RCC 7860 (cell line): Measurements from ENCODE around the gene PARP12.

Experiments
- DNase-seq: peaks from one replicate; pipeline ENCODE4 v3.0.0-alpha.2; 2015; ENCODE audit warnings: low spot score
- FAIRE-seq: peaks from 2 replicates; lab custom pipeline; 2012; peaks lifted over from hg19 to GRCh38; lab: Jason Lieb, UNC

PARP12 gene

GRCh38 chr7:140060243-140060630 is 2.5 kb downstream of the PARP12 start:
- peak; percentile 31 for DNase-seq

GRCh38 chr7:140059273-140060242 is 3.2 kb downstream of the PARP12 start:
- peak; percentile 92 for FAIRE-seq
- peak; percentile 94 for DNase-seq

More at GRCh38 chr7:140060243-140060630, 2.5 kb downstream of the PARP12 start:
- peak; percentile 18 for FAIRE-seq

GRCh38 chr7:140058517-140058916 is 4.2 kb downstream of the PARP12 start:
- FAIRE-seq (no peak), DNase-seq (no peak)

GRCh38 chr7:140057143-140057535 is 5.6 kb downstream of the PARP12 start:
- DNase-seq (no peak), FAIRE-seq (no peak)

- DNase-seq (no peak), FAIRE-seq (no peak)
Observed at GRCh38 chr7:140056431-140057142, 6.2 kb downstream of the PARP12 start.

GRCh38 chr7:140055833-140056232 is 6.9 kb downstream of the PARP12 start:
- FAIRE-seq (no peak), DNase-seq (no peak)

- no peak for FAIRE-seq
- DNase-seq, result no peak
Observed at GRCh38 chr7:140054751-140055150, 8.0 kb downstream of the PARP12 start.

GRCh38 chr7:140053812-140054539 is 8.8 kb downstream of the PARP12 start:
- no peak for FAIRE-seq

GRCh38 chr7:140051820-140052219 is 10.9 kb downstream of the PARP12 start:
- DNase-seq (no peak), FAIRE-seq (no peak)

More at GRCh38 chr7:140053812-140054539, 8.8 kb downstream of the PARP12 start:
- no peak for DNase-seq

GRCh38 chr7:140050100-140050499 is 12.7 kb downstream of the PARP12 start:
- no peak for DNase-seq
- no peak for FAIRE-seq

- FAIRE-seq (no peak), DNase-seq (no peak)
Observed at GRCh38 chr7:140049339-140050024, 13.3 kb downstream of the PARP12 start.

GRCh38 chr7:140048989-140049338 is 13.8 kb downstream of the PARP12 start:
- DNase-seq (no peak), FAIRE-seq (no peak)

- no peak for FAIRE-seq
- no peak for DNase-seq
Observed at GRCh38 chr7:140048138-140048537, 14.6 kb downstream of the PARP12 start.

- no peak for DNase-seq
- no peak for FAIRE-seq
Observed at GRCh38 chr7:140047197-140047596, 15.6 kb downstream of the PARP12 start.

- DNase-seq, result no peak
- no peak for FAIRE-seq
Observed at GRCh38 chr7:140045697-140046096, 17.1 kb downstream of the PARP12 start.

- FAIRE-seq (no peak), DNase-seq (no peak)
Observed at GRCh38 chr7:140044251-140044650, 18.5 kb downstream of the PARP12 start.

- DNase-seq (no peak), FAIRE-seq (no peak)
Observed at GRCh38 chr7:140042386-140042670, 20.4 kb downstream of the PARP12 start.

GRCh38 chr7:140041659-140042385 is 20.9 kb downstream of the PARP12 start:
- FAIRE-seq (no peak), DNase-seq (no peak)

- no peak for FAIRE-seq
Observed at GRCh38 chr7:140039896-140040295, 22.9 kb downstream of the PARP12 start.

GRCh38 chr7:140039066-140039465 is 23.7 kb downstream of the PARP12 start:
- FAIRE-seq (no peak), DNase-seq (no peak)

More at GRCh38 chr7:140039896-140040295, 22.9 kb downstream of the PARP12 start:
- no peak for DNase-seq
